IMR-90 (cell line): ENCODE data around the gene GRK5.

ENCODE experiments used
- BHLHE40 ChIP-seq: fragments of 150-350 bp; IDR thresholded peaks from 2 replicates; pipeline ENCODE4 v1.6.1; 2016; ENCODE audit warnings: mild to moderate bottlenecking, low read depth, low read length
- CHD1 ChIP-seq: IDR thresholded peaks from 2 replicates; pipeline ENCODE4 v1.6.1; 2012; ENCODE audit warnings: low read depth, low read length, improper control_type of control experiment
- CTCF ChIP-seq: conservative IDR thresholded peaks from 2 replicates; pipeline ENCODE4 v1.5.1; 2012; ENCODE audit warnings: mild to moderate bottlenecking, low read depth, low read length, improper control_type of control experiment
- FOS ChIP-seq: fragments of 150-350 bp; IDR thresholded peaks from 2 replicates; pipeline ENCODE4 v1.6.1; 2016; ENCODE audit warnings: low read depth, low read length
- POLR2A ChIP-seq: IDR thresholded peaks from 2 replicates; pipeline ENCODE4 v1.6.1; 2012; ENCODE audit warnings: mild to moderate bottlenecking, low read depth, low read length
- RFX5 ChIP-seq: IDR thresholded peaks from 2 replicates; pipeline ENCODE4 v1.8.0; 2012; ENCODE audit warnings: low read depth, mild to moderate bottlenecking, low read length, moderate library complexity

GRCh38 chr10:119238577-119238976 is 31.2 kb downstream of the GRK5 start:
- TF ChIP-seq CTCF (no peak), CHD1 (no peak), RFX5 (no peak), POLR2A (no peak), FOS (no peak), BHLHE40 (no peak)
